GM12891 (cell line): ENCODE measurements around the gene PLA2G2F.
A peak's percentile ranks its signal among the peaks of the same experiment; 100 is the strongest.
"Not testable (repeated sequence)": the region's sequence is repeated elsewhere in the genome, so short reads cannot be mapped to it uniquely, and the experiment has no call there.

Source experiments
- DNase-seq: peaks from one replicate; pipeline ENCODE4 v3.0.0; 2011; ENCODE audit warnings: low spot score; ENCODE audit not compliant: insufficient read length
- FAIRE-seq: peaks from 2 replicates; lab custom pipeline; 2011; peaks lifted over from hg19 to GRCh38; lab: Jason Lieb, UNC
- PAX5 ChIP-seq: IDR thresholded peaks from 2 replicates; pipeline ENCODE4 v1.6.1; 2011; ENCODE audit warnings: low read length, moderate library complexity, mild to moderate bottlenecking; ENCODE audit not compliant: insufficient read depth, severe bottlenecking
- POLR2A ChIP-seq: IDR thresholded peaks from 2 replicates; pipeline ENCODE4 v1.6.1; 2011; ENCODE audit warnings: low read depth, low read length, control low read depth
- POLR2AphosphoS5 ChIP-seq: IDR thresholded peaks from 2 replicates; pipeline ENCODE4 v1.6.1; 2011; ENCODE audit warnings: low read depth, low read length, control low read depth
- POU2F2 ChIP-seq: IDR thresholded peaks from 2 replicates; pipeline ENCODE4 v1.6.1; 2011; ENCODE audit warnings: low read depth, mild to moderate bottlenecking, control low read depth, low read length, moderate library complexity
- SPI1 ChIP-seq: IDR thresholded peaks from 2 replicates; pipeline ENCODE4 v1.6.1; 2011; ENCODE audit warnings: low read depth, low read length, control low read depth
- TAF1 ChIP-seq: IDR thresholded peaks from 2 replicates; pipeline ENCODE4 v1.6.1; 2011; ENCODE audit warnings: low read depth, low read length, control low read depth

Gene PLA2G2F

DNA sequence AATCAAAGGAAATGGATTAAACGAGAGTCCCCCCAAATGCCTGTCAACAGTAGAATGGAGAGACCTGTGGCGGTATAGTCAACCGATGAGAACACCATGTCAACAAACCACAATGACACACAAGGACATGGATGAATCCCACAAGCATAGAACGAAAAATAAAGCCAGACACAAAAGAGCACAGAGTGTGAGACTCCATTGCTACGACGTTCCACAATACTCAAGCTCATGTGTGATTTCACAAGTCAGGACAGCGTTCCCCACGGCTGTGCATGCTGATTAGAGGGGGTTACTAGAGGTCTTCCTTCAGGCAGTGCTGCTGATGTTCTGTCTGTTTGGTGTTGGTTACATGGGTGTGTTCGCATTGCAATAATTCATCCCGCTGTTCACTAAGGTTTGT, 14.0 kb upstream of the PLA2G2F start:
- no peak for DNase-seq
- TF ChIP-seq TAF1 (no peak), POLR2AphosphoS5 (no peak), POU2F2 (no peak), SPI1 (no peak), POLR2A (no peak), PAX5 (no peak)
- FAIRE-seq = no peak

DNA sequence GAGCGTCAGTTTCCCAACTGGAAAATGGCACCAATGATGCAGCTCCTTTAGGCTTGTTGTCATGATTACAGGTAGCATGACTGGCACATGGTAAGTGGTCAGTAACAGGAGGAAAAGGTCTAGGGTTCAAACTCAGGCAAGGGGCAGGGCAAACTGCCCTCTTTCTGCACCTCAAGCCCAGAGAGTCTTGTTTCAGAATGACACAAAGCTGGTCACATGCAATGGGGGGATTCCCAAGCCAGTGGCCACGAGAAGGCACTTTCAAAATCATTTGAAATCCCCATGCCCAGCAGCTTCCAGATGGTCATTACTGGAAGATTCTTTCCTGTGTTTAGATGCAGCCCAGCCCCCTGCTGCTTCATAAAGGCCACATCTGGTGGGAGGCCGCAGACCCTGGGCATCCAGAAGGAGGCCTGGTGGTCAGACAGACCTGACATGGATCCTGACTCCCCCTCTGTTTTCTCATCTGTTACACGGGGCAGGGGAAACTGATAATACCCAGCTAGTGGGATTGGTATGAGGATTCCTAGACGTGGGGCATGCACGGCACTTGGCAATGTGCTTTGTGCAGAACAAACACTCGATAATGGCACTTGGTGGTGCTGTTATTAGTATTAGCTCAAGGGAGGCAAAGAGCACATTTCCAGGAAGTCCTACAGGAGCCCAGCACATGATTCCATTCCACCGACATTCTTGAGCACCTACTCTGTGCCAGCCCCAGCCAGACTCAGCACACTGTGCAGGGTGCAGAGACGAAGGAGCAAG, 12.9 kb upstream of the PLA2G2F start:
- peak; percentile 54 for FAIRE-seq
- no peak for TF ChIP-seq POLR2A
- no peak for TF ChIP-seq SPI1
- no peak for TF ChIP-seq TAF1
- DNase-seq = no peak

DNA sequence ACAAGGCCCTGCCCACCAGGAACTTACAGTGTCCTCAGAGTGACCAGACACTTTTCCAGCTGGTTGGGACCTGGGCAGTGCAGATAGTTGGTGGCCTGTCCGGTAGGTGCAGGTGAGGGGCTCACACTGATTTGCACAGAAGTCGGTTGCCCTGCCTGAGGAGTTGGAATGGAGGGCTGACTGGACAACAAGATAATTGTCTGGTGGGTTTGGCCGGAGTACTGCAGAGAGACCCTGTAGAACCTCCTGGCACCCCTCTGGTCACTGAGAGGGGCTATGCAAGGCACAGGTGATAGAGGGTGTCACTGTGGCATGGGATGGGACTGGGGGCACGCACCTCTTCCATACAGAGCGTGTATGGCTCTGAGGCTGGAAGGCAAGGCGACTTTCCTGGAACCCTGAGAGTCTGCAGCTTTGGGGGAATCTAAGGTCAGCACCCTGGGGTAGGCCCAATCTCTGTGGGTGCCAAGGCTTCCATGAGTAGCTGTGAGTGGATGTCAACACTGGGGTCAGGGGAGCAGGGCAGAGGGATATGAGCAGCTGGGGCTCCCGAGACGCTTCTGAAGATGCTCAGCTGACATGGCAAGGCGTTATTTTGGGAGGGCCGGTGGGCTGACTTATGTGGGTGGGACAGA, 12.2 kb upstream of the PLA2G2F start:
- DNase-seq (no peak), FAIRE-seq (no peak)
- TF ChIP-seq POLR2A = no peak
- TF ChIP-seq POLR2AphosphoS5 = no peak
- TF ChIP-seq POU2F2 = no peak
- no peak for TF ChIP-seq SPI1
- TF ChIP-seq PAX5 = no peak
- TF ChIP-seq TAF1 = no peak

DNA sequence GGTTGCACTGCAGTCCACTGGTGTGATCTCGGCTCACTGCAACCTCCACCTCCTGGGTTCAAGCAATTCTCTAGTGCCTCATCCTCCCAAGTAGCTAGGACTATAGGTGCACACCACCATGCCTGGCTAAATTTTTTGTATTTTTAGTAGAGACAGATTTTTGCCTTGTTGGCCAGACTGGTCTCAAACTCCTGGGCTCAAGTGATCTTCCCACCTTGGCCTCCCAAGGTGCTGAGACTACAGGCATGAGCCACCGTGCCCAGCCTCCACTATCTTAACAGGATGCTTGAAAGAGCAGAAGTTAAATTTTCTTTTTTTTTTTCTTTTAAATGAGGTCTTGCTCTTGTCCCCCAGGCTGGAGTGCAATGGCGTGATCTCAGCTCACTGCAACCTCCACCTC, 8.6 kb upstream of the PLA2G2F start:
- not testable (repeated sequence) for FAIRE-seq, DNase-seq

DNA sequence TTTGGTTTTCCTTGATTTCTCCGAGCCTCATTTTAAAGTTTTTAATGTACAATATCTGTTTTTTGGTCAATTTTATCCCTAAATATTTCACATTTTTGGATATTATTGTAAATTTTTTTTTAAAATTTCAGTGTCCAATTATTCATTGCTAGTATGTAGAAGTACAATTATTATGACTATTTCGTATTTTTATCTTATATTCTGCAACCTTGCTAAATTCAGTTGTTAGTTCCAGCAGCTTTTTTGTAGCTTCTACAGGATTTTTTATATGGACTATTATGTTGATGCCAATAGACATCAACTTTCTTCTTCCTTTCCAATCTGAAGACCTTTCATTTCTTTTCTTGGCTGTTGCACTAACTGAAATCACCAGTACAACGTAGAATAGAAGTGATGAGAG, 4.1 kb upstream of the PLA2G2F start:
- TF ChIP-seq TAF1 = no peak
- TF ChIP-seq POLR2AphosphoS5 = no peak
- TF ChIP-seq SPI1 = no peak
- no peak for TF ChIP-seq POLR2A
- no peak for TF ChIP-seq POU2F2
- no peak for TF ChIP-seq PAX5
- FAIRE-seq (no peak), DNase-seq (no peak)

DNA sequence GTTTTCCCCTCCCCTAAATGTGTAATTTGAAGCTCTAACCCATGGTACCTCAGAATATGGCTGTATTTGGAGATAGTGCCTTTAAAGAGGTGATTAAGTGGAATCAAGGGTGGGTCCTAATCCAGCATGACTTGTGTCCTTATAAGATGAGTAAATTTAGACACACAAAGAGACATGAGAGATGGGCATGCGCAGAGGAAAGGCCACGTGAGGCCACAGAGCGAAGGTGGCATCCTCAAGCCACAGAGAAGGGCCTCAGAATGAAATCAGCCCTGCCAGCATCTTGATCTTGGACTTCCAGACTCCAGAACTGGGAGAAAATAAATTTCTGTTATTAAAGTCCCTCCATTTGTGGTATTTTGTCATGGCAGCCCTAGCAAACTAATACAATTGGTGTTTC, 2.9 kb upstream of the PLA2G2F start:
- TF ChIP-seq POLR2A = no peak
- no peak for TF ChIP-seq POU2F2
- TF ChIP-seq PAX5 = no peak
- no peak for TF ChIP-seq SPI1
- TF ChIP-seq TAF1 = no peak
- no peak for TF ChIP-seq POLR2AphosphoS5
- no peak for FAIRE-seq
- DNase-seq = no peak

DNA sequence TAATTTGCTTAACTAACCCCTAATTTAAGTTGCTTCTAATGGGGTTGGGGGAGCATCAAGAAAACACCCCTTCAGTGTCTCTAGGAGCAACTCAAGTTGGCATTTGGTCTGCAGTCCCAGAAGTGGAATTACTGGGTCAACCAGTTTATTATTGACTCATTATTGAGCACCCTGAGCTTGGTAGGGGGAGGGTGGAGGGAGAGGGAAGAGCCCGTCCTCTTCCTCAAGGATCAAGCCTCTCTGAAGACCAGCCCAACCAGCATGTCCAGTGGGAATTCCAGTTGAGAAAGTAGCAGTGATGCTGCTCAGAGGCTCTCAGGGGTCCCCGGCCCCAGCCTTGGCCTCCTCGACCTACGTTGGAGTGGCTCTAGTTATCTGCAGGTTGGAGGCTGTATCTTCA, 2.1 kb upstream of the PLA2G2F start:
- DNase-seq = no peak
- no peak for FAIRE-seq
- TF ChIP-seq TAF1 = no peak
- no peak for TF ChIP-seq POLR2AphosphoS5
- no peak for TF ChIP-seq PAX5
- no peak for TF ChIP-seq POLR2A
- no peak for TF ChIP-seq SPI1
- TF ChIP-seq POU2F2 = no peak

DNA sequence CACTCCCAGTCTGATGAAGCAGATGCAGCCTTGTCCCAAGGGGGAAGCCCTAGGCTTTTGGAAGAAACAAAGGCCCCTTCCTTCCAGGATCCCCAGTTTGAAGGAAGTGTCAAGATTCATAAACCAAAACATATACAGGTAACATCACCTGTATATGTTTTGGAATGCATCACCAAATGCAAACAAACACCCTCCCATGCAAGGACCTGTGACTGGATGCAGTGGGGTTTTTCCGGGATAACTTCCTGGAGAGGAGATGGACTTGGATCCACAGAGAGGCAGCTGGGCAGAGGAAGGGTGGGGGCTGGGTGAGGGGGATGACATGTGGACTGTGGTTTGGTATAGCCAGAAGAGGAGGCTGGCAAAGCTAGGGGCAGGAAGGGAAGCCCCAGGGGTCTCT, 1.5 kb upstream of the PLA2G2F start:
- TF ChIP-seq PAX5 = no peak
- TF ChIP-seq SPI1 = no peak
- no peak for TF ChIP-seq POU2F2
- no peak for TF ChIP-seq POLR2AphosphoS5
- no peak for TF ChIP-seq TAF1
- TF ChIP-seq POLR2A = no peak
- no peak for FAIRE-seq
- DNase-seq = no peak

DNA sequence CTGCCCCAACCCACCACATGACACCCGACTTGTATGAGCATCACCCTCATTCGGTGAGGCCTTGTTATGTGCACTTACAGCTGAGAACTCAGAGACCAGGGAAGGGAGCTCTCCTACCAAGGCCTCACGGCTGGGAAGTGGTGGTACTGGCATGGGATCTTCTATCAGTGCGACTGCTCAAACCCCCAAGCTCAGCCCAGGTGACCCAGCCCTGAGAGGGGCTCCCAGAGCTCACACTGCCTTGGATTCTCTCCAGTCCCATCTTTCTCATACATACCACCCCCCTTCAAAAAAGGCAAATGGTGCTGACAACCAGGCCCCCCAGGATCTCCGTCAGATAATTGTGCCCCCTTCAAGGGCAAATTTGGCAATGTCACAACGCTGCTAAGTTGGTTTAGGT, 777 bp upstream of the PLA2G2F start:
- no peak for FAIRE-seq
- no peak for DNase-seq
- TF ChIP-seq POLR2AphosphoS5 = no peak
- no peak for TF ChIP-seq POU2F2
- no peak for TF ChIP-seq POLR2A
- TF ChIP-seq SPI1 = no peak

DNA sequence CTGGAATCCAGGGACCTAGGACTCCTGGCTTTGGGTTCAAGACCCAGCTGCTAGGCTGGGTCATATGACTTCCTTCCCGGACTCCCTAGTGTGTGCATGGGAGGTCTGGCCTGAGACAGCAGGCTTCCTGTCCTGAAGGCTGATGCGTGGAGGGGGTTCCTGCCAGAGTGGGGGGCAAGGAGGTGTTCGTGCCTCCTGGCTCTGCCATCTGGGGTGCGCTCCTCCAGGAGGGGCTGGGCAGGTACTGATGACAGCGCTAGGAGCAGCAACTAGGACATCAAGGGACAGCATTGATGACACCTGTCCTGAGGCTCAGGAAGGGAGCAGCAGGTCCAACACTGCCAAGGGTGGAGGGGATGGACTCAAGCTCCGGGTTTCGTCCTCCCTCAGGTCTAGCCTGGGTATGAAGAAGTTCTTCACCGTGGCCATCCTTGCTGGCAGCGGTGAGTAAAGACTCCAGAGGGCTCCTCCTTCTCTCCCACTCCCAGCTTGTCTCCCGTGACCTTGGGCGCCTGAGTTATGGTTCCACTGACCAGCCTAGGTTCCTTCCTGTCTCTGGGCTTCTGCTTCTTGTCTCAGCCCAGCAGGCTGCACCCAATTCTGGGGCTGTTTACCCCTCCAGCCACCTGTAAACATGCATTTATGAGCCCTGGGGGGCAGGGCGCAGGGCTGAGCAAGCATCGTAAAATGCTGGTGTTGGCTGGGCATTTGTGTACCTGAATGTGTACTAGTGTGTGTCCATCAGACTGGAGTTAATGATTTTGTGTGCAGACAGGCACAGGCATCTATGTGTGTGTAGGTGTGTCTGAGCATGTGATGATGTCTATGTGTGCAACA, 871 bp downstream of the PLA2G2F start:
- no peak for FAIRE-seq
- DNase-seq = no peak
- TF ChIP-seq POLR2A (no peak), POU2F2 (no peak), POLR2AphosphoS5 (no peak), TAF1 (no peak), SPI1 (no peak), PAX5 (no peak)
